Activated CD8-positive, alpha-beta memory T cell treated with anti-CD3 and anti-CD28 coated beads, Interleukin-2, amount 50 U/mL, for 4 hours (primary cell): ENCODE measurements around the gene SPRED1.

Experiments used
- DNase-seq: peaks from one replicate; pipeline ENCODE4 v3.0.0-alpha.2; 2020

SPRED1 gene

GRCh38 chr15:38369936-38370478 lies 117.4 kb downstream of the SPRED1 start:
- DNase-seq = no peak

DNA sequence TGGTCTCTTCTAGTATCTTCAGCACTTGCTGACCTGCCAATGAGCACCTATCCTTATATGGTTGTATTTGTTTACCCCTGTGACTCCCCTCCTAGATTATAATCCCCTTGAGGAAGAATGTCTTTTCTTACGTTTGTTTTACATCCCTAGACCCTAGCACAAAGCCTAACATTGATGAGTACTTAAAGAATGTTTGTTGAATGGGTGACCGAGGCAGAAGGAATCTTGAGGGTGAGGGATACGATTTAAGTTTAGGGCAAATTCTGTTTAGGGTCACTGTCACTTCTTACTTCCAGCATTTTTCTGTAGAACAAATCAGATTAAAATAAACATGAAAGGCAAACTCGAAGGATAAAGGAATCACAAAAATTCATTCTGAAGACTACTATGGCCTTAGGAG lies 120.4 kb downstream of the SPRED1 start:
- no peak for DNase-seq

DNA sequence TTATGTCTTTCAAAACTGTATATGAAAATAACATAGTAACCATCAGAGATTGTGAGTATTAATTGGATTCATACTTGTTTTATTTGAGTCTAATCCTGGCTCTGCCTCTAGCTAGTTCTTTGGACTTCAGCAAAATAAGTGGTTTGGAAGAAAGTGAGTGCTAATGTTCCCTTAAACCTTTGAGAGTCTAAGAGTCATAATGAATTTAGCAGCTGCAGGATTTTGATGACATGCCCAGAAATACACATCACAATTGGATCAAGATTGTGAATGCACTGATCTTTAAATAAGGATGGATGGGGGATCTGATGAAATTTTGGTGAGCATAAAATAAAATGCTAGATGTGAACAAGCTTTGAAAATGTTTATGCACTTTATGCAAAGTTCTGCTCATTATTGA lies 121.4 kb downstream of the SPRED1 start:
- DNase-seq = no peak

DNA sequence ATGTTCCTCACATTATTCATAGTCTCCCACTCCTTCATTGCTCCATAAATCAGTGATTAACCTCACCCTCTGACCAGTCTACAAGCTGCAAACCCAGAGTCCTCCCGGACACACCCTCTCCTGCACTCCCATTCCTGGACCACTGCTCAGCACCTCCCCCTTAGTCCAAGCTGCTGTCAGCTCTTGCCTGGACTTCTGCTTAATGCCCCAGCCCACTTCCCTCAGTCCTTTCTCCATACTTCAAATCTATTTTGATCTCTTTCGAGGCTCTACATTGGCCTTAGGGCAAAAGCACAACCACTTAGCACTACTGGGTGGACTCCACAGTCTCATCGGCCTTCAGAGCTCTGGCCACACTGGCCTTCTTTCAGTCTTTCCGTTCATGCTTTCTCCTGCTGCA lies 121.9 kb downstream of the SPRED1 start:
- no peak for DNase-seq

- DNase-seq = no peak
Measured at GRCh38 chr15:38376081-38376480, 123.4 kb downstream of the SPRED1 start.

DNA sequence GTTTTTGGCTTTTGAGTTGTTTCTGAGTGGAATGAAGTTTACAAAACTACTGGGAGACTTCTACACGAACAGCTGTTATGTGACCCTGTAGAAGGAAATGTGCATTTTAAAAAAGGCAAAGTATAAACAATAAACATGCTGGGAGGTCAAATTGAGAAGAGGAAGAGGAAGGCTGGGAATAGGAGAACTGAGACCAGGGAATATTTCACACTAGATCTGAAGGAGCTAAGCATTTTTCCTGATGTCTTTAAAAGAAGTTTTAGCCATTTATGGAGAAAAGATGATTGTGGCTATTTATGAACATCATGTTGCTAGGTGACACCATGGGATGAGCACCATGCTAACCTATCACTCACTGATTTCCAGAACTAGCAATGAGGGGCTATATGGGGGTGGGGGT lies 125.0 kb downstream of the SPRED1 start:
- DNase-seq = no peak

DNA sequence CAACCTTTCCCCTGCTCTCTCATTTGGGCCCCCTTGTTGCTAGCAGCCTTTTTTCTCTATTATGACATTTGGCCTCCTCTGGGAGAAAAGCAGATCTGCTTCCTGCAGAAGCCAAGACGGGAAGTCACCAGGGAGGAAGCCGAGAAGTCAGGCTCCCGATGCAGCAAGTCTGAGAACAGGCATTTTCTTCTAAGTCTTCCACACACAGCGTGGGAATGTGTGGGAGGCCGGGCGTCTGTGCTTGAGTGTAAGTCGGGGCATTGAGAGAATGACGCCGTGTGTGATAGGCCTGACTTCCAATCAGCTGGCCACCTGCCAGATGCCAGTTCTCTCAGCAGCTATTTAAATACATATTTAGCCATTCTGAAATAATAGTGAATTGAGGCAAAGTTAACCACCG lies 125.5 kb downstream of the SPRED1 start:
- DNase-seq = no peak

DNA sequence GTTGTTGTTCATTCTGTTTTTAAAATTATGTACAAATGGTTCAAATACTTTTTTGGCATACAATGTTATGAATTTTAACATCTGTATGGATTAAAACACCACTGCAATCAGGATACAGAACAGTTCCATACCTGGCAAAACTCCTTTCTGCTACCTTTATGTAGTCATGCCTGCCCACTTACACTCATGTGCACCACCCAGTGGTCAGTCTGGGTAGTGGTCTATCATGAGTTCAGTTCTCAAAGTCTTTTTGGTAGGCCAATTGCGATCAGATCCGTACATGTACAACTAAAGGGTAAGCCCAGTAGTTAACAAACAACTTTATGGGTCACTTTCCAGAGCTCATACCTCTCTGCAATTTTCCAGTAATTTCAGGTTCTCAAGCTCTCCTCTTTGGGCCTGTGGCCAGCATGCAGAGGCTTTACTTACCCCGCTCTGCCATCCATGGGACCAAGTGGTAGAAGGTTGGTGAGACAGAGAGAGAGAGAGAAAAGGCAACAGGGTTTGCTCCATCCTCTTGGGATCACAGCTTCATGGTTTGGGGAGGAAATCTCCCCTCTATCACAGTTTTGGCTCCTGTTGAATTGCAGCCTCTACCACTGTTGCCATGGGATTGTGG lies 137.4 kb downstream of the SPRED1 start:
- DNase-seq = peak; percentile 64

GRCh38 chr15:38391191-38391590 lies 138.6 kb downstream of the SPRED1 start:
- no peak for DNase-seq

GRCh38 chr15:38398134-38398533 lies 145.5 kb downstream of the SPRED1 start:
- DNase-seq = no peak

GRCh38 chr15:38401106-38401505 lies 148.5 kb downstream of the SPRED1 start:
- no peak for DNase-seq

DNA sequence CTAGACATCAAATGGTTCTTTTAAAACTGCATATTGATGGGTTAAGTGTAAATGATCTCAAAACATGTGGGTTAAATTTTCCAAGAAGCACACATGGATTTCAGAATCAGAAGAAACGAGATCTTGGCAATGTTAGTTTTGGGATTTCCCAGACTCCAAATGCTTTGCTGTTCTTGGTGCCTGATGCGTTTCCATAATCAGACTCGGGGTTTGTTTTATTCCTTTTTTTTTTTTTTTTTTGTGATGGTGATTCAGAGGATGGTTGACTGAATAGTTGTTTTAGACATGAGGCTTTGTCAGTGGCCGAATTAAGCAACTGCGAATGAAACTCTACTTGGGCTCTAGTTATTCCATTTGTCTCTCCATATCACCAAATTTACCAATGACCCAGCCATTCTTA lies 149.1 kb downstream of the SPRED1 start:
- DNase-seq = no peak

GRCh38 chr15:38406436-38406835 lies 153.8 kb downstream of the SPRED1 start:
- DNase-seq = no peak
